Prostate gland (tissue), 2 donors: ENCODE results near the gene RBPJL.

Experiments
- POLR2A ChIP-seq: fragments of 450-650 bp; IDR thresholded peaks from one replicate; pipeline ENCODE4 v1.6.1; 2016; ENCODE audit warnings: antibody characterized with exemption, mild to moderate bottlenecking
- POLR2AphosphoS5 ChIP-seq: sonication (generic); formaldehyde crosslinking; IDR thresholded peaks from one replicate; pipeline ENCODE4 v1.6.1; 2017; ENCODE audit warnings: antibody characterized with exemption
- TF ChIP-seq, protein P1 (sequence below), 4 experiments: fragments of 200-600 bp in 2 of 4; fragments of 450-650 bp in 2 of 4; sonication (generic) in 2 of 4; IDR thresholded peaks; 1 replicate in 3 of 4; 2 replicates in 1 of 4; pipeline ENCODE4 v1.5.1; 2016 to 2019; ENCODE audit warnings: antibody characterized with exemption in 4 of 4, mild to moderate bottlenecking in 2 of 4, moderate library complexity in 2 of 4

DNA sequence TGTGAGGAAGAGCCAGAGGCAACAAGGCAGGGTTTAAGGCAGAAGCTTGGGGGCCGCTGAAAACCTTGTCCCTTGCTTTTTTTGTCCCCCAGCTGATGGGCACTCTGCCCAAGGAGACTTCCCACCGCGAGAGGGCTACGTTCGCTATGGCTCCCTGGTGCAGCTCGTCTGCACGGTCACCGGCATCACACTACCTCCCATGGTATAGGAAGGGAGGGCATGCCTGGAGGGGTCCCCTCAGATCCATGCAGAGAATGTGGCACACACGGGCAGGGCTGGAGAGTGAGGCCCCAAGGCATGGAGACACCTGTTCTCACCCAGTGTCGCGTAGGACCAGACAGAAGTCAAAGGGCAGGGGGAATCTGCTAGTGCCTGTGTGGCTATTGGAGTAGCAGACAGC lies 7.3 kb downstream of the RBPJL start:
- TF ChIP-seq, protein P1, sequence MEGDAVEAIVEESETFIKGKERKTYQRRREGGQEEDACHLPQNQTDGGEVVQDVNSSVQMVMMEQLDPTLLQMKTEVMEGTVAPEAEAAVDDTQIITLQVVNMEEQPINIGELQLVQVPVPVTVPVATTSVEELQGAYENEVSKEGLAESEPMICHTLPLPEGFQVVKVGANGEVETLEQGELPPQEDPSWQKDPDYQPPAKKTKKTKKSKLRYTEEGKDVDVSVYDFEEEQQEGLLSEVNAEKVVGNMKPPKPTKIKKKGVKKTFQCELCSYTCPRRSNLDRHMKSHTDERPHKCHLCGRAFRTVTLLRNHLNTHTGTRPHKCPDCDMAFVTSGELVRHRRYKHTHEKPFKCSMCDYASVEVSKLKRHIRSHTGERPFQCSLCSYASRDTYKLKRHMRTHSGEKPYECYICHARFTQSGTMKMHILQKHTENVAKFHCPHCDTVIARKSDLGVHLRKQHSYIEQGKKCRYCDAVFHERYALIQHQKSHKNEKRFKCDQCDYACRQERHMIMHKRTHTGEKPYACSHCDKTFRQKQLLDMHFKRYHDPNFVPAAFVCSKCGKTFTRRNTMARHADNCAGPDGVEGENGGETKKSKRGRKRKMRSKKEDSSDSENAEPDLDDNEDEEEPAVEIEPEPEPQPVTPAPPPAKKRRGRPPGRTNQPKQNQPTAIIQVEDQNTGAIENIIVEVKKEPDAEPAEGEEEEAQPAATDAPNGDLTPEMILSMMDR (IDR thresholded peaks at IDR 0.05) = no peak
- TF ChIP-seq POLR2A (no peak), POLR2AphosphoS5 (no peak)
